CD4-positive, alpha-beta T cell treated with Interleukin-2 at 100 ng/mL for 4 hours (primary cell): ENCODE data around the gene LIMA1.

ENCODE experiments used
- DNase-seq: peaks from one replicate; pipeline ENCODE4 v3.0.0-alpha.2; 2020; ENCODE audit warnings: low spot score

LIMA1 gene

GRCh38 chr12:50129290-50129689 is 154.0 kb downstream of the LIMA1 start:
- DNase-seq, result no peak

DNA sequence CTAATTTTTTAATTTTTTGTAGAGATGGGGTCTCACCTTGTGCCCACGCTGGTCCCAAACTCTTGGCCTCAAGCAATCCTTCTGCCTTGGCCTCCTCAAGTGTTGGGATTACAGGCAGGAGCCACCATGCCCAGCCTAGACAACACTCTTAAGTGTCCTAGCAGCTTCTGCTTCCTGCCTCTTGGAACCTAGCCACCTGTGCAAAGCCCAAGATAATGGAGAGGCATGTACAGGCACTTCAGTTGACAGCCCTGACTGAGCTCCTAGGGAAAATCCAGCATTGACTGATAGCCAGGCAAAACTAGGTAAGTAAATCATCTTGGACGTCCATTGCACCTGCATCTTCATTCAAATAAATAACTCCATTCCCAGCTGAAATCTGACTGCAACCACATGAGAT is 155.8 kb downstream of the LIMA1 start:
- no peak for DNase-seq
